ENCODE measurements around the gene ARHGEF4. TPM values are rescaled to one million over a fixed set of nuclear protein-coding genes. Genes with fewer than 3 reads are reported as not detected.

Gene ARHGEF4
- total RNA-seq, 1 experiment from 2014 or later = 0.80 TPM

GRCh38 chr2:130928385-130928784, 91.7 kb downstream of the ARHGEF4 start:
- H3K27me3 ChIP-seq (ENCODE audit: control insufficient read depth, insufficient read depth, low read length) = peaks cover 3% of the 10 kb centered on the region; the same call in 1 of the 2 replicates
- in situ Hi-C loops (cut with HindIII; ENCODE audit: low pct_unique_long_range_greater_than_20kb, low sequenced_read_pairs) = no loop called here
- H3K9me3 ChIP-seq (ENCODE audit: control insufficient read depth, insufficient read depth, low read depth, low read length) = peaks cover 4% of the 10 kb centered on the region; the same call in 1 of the 2 replicates
- H3K4me1 ChIP-seq (ENCODE audit: control insufficient read depth, insufficient read depth, low read length) = no peaks in the 10 kb centered on the region
- TF ChIP-seq POLR2AphosphoS5 (IDR thresholded peaks at IDR 0.05; ENCODE audit: low read depth, low read length) (no peak), CTCF (IDR thresholded peaks at IDR 0.05) (no peak), REST (IDR thresholded peaks at IDR 0.05; ENCODE audit: insufficient read depth in 1 of 2, low read depth in 2 of 2, low read length in 1 of 2) (no peak), TCF7L2 (IDR thresholded peaks at IDR 0.05; ENCODE audit: low read depth, low read length) (no peak), SIN3A (IDR thresholded peaks at IDR 0.05; ENCODE audit: borderline replicate concordance, insufficient read depth, low read depth, low read length) (no peak)
- H3K4me3 ChIP-seq (ENCODE audit: low read depth in 2 of 2, low read length in 2 of 2) = no peak overlapping the region
- DNase-seq (ENCODE audit: low read depth, low spot score) (no peak), ATAC-seq (no peak)
- H3K27ac ChIP-seq (ENCODE audit: low read length) = no peak overlapping the region
- H3K36me3 ChIP-seq (ENCODE audit: control insufficient read depth, insufficient read depth, low read length) = no peaks in the 10 kb centered on the region
- no TSS peak for BruUV-seq (replicated peaks)
- intact Hi-C loops (cut with micrococcal nuclease; ENCODE audit: unreplicated experiment) = no loop called here
- ChIA-PET CTCF (no interaction called here), POLR2A (no interaction called here)

- in situ Hi-C loops (cut with HindIII; ENCODE audit: low pct_unique_long_range_greater_than_20kb, low sequenced_read_pairs) = no loop called here
- TF ChIP-seq TCF7L2 (IDR thresholded peaks at IDR 0.05; ENCODE audit: low read depth, low read length) (no peak), CTCF (IDR thresholded peaks at IDR 0.05) (no peak), SIN3A (IDR thresholded peaks at IDR 0.05; ENCODE audit: borderline replicate concordance, insufficient read depth, low read depth, low read length) (no peak), REST (IDR thresholded peaks at IDR 0.05; ENCODE audit: insufficient read depth in 1 of 2, low read depth in 2 of 2, low read length in 1 of 2) (no peak), POLR2AphosphoS5 (IDR thresholded peaks at IDR 0.05; ENCODE audit: low read depth, low read length) (no peak)
- Histone ChIP-seq H3K4me1 (ENCODE audit: control insufficient read depth, insufficient read depth, low read length) (no peaks in the 10 kb centered on the region), H3K27me3 (ENCODE audit: control insufficient read depth, insufficient read depth, low read length) (no peaks in the 10 kb centered on the region; the same call in 1 of the 2 replicates), H3K36me3 (ENCODE audit: control insufficient read depth, insufficient read depth, low read length) (no peaks in the 10 kb centered on the region), H3K9me3 (ENCODE audit: control insufficient read depth, insufficient read depth, low read depth, low read length) (peaks cover 4% of the 10 kb centered on the region; the same call in 1 of the 2 replicates), H3K4me3 (ENCODE audit: low read depth in 2 of 2, low read length in 2 of 2) (no peak overlapping the region), H3K27ac (ENCODE audit: low read length) (no peak overlapping the region)
- ATAC-seq = no peak
- no TSS peak for BruUV-seq (replicated peaks)
- intact Hi-C loops (cut with micrococcal nuclease; ENCODE audit: unreplicated experiment) = no loop called here
- ChIA-PET POLR2A (no interaction called here), CTCF (no interaction called here)
- no peak for DNase-seq (ENCODE audit: low read depth, low spot score)
Observed at GRCh38 chr2:130930740-130931659, 94.3 kb downstream of the ARHGEF4 start.
